Tibial artery (tissue), 4 donors: ENCODE results near the gene EPB41L5.
"Not testable (repeated sequence)": the region's sequence is repeated elsewhere in the genome, so short reads cannot be mapped to it uniquely, and the experiment has no call there.

ENCODE experiments used
- DNase-seq, 2 donors: peaks; one replicate each; pipeline ENCODE4 v3.0.0-alpha.2; 2019
- H3K27ac ChIP-seq, 2 donors: fragments of 200-600 bp; sonication (generic) in 1 of 2; 1 replicate in 1 of 2; 2 replicates in 1 of 2; pipeline ENCODE4 v1.5.1; 2018 to 2019; ENCODE audit warnings: mild to moderate bottlenecking in 1 of 2
- H3K27me3 ChIP-seq, 2 donors: fragments of 200-600 bp; sonication (generic) in 1 of 2; one replicate each; pipeline versions ENCODE4 v1.5.1 to v1.6.0; 2016 to 2019
- H3K36me3 ChIP-seq, 3 donors: fragments of 200-600 bp; sonication (generic) in 2 of 3; one replicate each; pipeline ENCODE4 v1.5.1; 2016 to 2019; ENCODE audit warnings: mild to moderate bottlenecking in 2 of 3
- H3K4me1 ChIP-seq, 4 donors: fragments of 200-600 bp; sonication (generic) in 2 of 4; 1 replicate in 3 of 4; 2 replicates in 1 of 4; pipeline ENCODE4 v1.5.1; 2016 to 2019
- H3K4me3 ChIP-seq, 2 donors: fragments of 200-600 bp; sonication (generic) in 1 of 2; 1 replicate in 1 of 2; 2 replicates in 1 of 2; pipeline ENCODE4 v1.5.1; 2018 to 2019; ENCODE audit warnings: mild to moderate bottlenecking in 2 of 2
- H3K9me3 ChIP-seq, 3 donors: fragments of 200-600 bp; sonication (generic) in 1 of 3; one replicate each; pipeline ENCODE4 v1.5.1; 2016 to 2019
- intact Hi-C: fragments of 100-400 bp; cut with DNase I; formaldehyde crosslinking; loops from one replicate; pipeline ENCODE4 v1.15.0; 2023; ENCODE audit warnings: low total_unique reads
- TF ChIP-seq, protein P1 (sequence below), 2 experiments: fragments of 200-600 bp in 1 of 2; fragments of 450-650 bp in 1 of 2; IDR thresholded peaks; one replicate each; pipeline ENCODE4 v1.5.1; 2017 to 2019; ENCODE audit warnings: antibody characterized with exemption in 2 of 2, mild to moderate bottlenecking in 1 of 2, moderate library complexity in 1 of 2

The EPB41L5 gene

GRCh38 chr2:120066800-120067547 lies 54.1 kb downstream of the EPB41L5 start:
- no peak for DNase-seq
- TF ChIP-seq, protein P1, sequence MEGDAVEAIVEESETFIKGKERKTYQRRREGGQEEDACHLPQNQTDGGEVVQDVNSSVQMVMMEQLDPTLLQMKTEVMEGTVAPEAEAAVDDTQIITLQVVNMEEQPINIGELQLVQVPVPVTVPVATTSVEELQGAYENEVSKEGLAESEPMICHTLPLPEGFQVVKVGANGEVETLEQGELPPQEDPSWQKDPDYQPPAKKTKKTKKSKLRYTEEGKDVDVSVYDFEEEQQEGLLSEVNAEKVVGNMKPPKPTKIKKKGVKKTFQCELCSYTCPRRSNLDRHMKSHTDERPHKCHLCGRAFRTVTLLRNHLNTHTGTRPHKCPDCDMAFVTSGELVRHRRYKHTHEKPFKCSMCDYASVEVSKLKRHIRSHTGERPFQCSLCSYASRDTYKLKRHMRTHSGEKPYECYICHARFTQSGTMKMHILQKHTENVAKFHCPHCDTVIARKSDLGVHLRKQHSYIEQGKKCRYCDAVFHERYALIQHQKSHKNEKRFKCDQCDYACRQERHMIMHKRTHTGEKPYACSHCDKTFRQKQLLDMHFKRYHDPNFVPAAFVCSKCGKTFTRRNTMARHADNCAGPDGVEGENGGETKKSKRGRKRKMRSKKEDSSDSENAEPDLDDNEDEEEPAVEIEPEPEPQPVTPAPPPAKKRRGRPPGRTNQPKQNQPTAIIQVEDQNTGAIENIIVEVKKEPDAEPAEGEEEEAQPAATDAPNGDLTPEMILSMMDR (IDR thresholded peaks at IDR 0.05), result no peak
- Histone ChIP-seq H3K27me3 (no peaks in the 10 kb centered on the region), H3K27ac (no peak overlapping the region), H3K4me1 (peaks cover 0 to 4% (median 2%) of the 10 kb centered on the region in 4 donors), H3K9me3 (no peaks in the 10 kb centered on the region), H3K36me3 (no peaks in the 10 kb centered on the region), H3K4me3 (no peak overlapping the region)
- intact Hi-C loops, result no loop called here

DNA sequence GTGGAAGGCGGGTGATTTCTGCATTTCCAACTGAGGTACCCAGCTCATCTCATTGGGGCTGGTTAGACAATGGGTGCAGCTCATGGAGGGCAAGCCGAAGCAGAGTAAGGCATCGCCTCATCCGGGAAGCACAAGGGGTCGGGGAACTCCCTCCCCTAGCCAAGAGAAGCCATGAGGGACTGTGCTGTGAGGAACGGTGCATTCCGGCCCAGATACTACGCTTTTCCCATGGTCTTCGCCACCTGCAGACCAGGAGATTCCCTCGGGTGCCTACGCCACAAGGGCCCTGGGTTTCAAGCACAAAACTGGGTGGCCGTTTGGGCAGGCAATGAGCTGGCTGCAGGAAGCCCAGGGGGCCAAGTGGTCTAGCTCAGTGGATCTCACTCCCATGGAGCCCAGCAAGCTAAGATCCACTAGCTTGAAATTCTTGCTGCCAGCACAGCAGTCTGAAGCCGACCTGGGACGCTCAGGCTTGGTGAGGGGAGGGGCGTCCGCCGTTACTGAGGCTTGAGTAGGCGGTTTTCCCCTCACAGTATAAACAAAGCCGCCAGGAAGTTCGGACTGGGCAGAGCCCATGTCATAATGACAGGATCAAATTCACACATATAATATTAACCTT lies 55.3 kb downstream of the EPB41L5 start:
- DNase-seq, H3K27ac ChIP-seq, intact Hi-C loops, H3K4me3 ChIP-seq, H3K4me1 ChIP-seq, H3K36me3 ChIP-seq, H3K9me3 ChIP-seq, H3K27me3 ChIP-seq: not testable (repeated sequence)

GRCh38 chr2:120075545-120075944 lies 62.7 kb downstream of the EPB41L5 start:
- intact Hi-C loops, result no loop called here
- Histone ChIP-seq H3K27ac (no peak overlapping the region), H3K27me3 (no peaks in the 10 kb centered on the region), H3K4me3 (no peak overlapping the region), H3K4me1 (no peaks in the 10 kb centered on the region), H3K9me3 (no peaks in the 10 kb centered on the region), H3K36me3 (peaks cover 16 to 21% (median 20%) of the 10 kb centered on the region in 3 donors)
- TF ChIP-seq, protein P1 (IDR thresholded peaks at IDR 0.05), result no peak
- DNase-seq, result no peak

DNA sequence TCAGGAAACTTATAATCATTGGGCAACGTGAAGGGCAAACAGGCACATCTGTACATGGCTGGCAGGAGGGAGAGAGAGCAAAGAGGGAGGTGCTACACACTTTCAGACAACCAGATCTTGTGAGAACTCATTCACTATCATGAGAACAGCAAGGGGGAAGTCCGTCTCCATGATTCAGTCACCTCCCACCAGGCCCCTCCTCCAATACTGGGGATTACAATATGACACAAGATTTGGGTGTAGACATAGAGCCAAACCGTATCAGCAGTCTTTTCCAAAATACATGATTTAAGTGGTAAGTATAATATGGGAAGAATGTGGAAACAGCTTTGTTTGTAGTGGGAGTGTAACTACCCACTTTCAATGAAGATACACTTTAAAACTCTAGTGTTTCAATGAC lies 65.0 kb downstream of the EPB41L5 start:
- TF ChIP-seq, protein P1 (IDR thresholded peaks at IDR 0.05), result no peak
- H3K9me3 ChIP-seq, result no peaks in the 10 kb centered on the region
- H3K4me1 ChIP-seq, result no peaks in the 10 kb centered on the region
- DNase-seq, result no peak
- peaks cover 16 to 21% (median 20%) of the 10 kb centered on the region in 3 donors for H3K36me3 ChIP-seq
- intact Hi-C loops, result no loop called here
- no peak overlapping the region for H3K27ac ChIP-seq
- no peaks in the 10 kb centered on the region for H3K27me3 ChIP-seq
- no peak overlapping the region for H3K4me3 ChIP-seq

- TF ChIP-seq, protein P1 (IDR thresholded peaks at IDR 0.05), result no peak
- no peak overlapping the region for H3K4me3 ChIP-seq
- DNase-seq, result no peak
- H3K4me1 ChIP-seq, result no peaks in the 10 kb centered on the region
- no peak overlapping the region for H3K27ac ChIP-seq
- no peaks in the 10 kb centered on the region for H3K9me3 ChIP-seq
- no peaks in the 10 kb centered on the region for H3K27me3 ChIP-seq
- H3K36me3 ChIP-seq, result peaks cover 16 to 21% (median 20%) of the 10 kb centered on the region in 3 donors
- intact Hi-C loops, result no loop called here
Observed at GRCh38 chr2:120079647-120080046, 66.8 kb downstream of the EPB41L5 start.

DNA sequence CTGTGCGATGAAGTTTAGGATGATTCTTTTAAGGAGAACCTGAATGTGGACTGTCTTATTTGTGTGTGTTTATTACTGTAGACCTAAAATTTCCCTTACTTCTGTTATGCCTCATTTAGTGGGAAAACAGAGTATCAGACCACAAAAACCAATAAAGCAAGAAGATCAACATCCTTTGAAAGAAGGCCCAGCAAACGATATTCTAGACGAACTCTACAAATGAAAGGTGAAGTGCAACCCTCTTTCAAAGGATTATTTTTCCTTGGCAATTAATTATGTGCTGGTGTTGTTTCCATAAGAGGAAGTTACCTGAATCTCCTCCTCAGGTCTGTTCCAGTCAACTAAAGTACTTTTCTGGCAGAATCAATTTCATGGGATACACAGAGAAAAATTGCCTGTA lies 78.6 kb downstream of the EPB41L5 start:
- no peak for DNase-seq
- TF ChIP-seq, protein P1 (IDR thresholded peaks at IDR 0.05), result no peak
- Histone ChIP-seq H3K27ac (no peak overlapping the region), H3K27me3 (no peaks in the 10 kb centered on the region), H3K4me3 (no peak overlapping the region), H3K36me3 (peaks cover 30 to 39% (median 33%) of the 10 kb centered on the region in 3 donors), H3K4me1 (no peaks in the 10 kb centered on the region), H3K9me3 (no peaks in the 10 kb centered on the region)
- intact Hi-C loops, result no loop called here
